Medulla oblongata (tissue), 1 donor: ENCODE data around the gene MAPK13.
A peak's percentile ranks its signal among the peaks of the same experiment; 100 is the strongest.
"Not testable (repeated sequence)": the region's sequence is repeated elsewhere in the genome, so short reads cannot be mapped to it uniquely, and the experiment has no call there.

Experiments
- DNase-seq: peaks from one replicate; pipeline ENCODE4 v3.0.0-alpha.2; 2015; ENCODE audit errors: extremely low spot score

The MAPK13 gene

DNA sequence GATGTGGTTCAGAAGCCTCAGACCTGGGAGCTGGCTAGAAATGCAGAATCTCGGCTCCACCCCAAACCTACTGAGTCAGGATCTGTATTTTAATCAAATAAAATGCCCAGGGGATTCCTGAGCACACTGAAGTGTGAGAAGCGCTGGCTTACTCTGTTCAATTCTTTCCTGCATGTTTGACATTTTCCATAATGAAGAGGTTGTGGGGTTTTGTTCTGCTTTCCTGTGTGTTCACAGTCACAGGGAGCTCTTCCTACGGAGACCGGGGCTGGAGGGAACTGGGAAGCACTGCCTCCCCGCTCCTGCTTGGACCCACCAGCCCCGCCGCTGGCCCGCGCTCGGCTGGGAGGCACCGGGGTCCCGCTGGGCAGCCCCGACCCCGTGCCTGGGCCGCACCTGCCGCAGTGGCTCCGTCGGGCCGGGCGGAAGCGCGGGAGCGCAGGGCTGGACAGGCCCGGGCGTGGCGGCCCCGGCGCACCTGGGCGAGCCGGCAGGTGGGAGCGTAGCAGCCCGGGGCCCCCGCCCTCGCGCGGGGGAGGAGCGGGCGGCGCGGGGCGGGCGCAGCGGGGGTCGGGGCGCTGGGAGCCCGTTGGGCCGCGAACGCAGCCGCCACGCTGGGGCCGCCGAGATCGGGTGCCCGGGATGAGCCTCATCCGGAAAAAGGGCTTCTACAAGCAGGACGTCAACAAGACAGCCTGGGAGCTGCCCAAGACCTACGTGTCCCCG, at the start of gene MAPK13:
Gene MAPK13 (plus strand): TSS at position 573 of the 726 bp plus-strand sequence. CDS start 70 bp downstream, at position 643.
- DNase-seq: no peak

DNA sequence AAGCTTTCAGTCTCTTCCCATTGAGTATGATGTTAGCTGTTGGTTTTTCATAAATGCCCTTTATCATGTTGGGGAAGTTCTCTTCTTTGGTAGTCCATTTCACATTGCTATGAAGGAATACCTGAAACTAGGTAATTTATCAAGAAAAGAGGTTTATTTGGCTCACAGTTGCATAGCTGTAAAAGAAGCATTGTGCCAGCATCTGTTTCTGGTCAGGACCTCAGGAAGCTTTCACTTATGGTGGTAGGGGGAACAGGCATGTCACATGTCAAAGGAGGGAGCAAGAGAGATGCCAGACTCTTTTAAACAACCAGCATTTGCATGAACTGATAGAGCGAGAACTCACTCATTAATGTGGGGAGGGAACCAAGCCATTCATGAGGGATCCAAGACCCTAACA, 48.0 kb upstream of the MAPK13 start:
- DNase-seq: no peak

DNA sequence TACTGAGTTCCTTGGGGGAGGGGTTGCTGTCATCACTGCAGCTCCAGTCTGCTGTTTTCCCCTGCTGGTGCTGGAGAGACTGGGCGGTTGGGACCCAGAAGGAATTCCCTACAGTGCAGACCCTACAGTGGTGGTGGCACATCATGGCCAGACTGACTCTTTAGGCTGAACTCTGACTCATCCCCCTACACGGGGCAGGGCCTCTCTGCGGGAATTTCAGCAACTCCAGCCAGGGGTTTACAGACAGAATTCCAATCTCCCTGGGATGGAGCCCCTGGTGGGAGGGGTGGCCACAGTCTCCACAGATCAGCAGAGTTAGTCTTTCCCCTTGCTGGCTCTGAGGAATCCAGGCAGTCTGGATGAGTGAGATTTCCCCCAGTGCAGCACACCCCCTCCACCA, 46.9 kb upstream of the MAPK13 start:
- DNase-seq: no peak

DNA sequence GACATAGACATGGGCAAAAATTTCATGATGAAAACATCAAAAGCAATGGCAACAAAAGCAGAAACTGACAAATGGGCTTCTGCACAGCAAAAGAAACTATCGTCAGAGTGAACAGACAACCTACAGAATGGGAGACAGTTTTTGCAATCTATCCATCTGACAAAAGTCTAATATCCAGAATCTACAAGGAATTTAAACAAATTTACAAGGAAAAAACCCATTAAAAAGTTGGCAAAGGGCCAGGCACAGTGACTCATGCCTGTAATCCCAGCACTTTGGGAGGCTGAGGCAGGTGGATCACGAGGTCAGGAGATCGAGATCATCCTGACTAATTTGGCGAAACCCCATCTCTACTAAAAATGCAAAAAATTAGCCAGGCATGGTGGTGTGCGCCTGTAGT, 42.1 kb upstream of the MAPK13 start:
- DNase-seq: not testable (repeated sequence)

DNA sequence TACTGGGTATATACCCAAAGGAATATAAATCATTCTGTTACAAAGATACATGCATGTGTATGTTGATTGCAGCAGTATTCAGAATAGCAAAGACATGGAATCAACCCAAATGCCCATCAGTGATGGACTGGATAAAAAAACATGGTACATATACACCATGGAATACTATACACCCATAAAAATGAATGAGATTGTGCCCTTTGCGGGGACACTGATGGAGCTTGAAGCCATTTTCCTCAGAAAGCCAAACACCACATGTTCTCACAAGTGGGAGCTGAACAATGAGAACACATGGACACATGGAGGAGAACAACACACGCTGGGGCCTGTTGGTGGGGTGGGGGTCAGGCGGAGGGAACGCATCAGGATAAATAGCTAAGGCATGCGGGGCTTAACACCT, 41.3 kb upstream of the MAPK13 start:
- DNase-seq: no peak

DNA sequence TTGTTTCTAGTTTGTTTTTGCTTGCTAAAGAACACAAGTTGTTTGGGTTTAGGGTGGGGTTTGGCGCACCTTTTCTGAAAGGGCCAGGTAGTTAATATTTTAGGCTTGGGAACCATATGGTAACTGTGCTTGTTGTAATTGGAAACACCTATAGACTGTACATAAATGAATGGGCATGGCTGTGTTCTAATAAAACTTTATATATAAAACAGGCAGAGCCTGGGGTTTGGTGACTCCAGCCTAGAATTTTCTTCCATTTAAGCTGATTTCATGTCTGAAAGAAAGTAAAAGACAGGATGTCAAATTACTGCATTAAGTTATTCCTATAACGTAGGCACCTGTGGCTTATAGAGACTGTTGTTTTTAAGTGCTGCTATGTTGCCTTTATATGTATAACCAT, 36.1 kb upstream of the MAPK13 start:
- DNase-seq: no peak

DNA sequence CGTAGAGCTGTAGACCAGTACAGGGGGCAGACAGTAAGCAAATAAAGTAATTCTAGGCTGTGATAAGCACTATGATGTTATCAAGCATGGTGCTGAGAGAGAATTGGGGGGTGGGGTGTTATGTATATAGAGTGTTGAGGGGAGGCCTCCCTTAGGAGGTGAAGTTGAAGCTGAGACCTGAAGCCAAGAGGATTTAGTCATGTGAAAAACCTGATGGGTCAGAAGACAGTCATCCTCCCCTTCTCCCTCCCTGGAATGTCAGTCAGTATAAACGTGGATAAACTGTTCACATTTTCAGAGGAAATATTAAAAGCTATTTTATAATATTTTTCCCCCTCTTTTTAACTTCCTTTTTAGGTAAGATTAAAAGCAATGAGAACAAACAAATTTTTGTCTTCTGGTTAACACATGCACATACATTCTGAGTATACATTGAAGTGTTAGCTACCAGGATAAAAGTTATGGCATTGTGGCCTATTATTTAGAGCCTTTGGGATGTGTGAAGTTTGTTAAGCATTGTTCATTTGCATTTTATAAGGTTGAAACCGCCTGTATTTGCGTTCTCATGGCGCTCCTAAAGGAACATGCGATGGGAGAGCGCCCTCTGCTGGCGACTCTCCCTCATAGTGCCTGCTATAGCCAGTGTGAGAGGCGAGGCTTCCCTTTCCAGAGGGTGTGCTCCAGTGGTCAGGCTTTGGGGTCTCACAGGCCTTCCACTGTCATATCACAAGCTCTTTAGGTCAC, 35.4 kb upstream of the MAPK13 start:
- peak; percentile 91 for DNase-seq

DNA sequence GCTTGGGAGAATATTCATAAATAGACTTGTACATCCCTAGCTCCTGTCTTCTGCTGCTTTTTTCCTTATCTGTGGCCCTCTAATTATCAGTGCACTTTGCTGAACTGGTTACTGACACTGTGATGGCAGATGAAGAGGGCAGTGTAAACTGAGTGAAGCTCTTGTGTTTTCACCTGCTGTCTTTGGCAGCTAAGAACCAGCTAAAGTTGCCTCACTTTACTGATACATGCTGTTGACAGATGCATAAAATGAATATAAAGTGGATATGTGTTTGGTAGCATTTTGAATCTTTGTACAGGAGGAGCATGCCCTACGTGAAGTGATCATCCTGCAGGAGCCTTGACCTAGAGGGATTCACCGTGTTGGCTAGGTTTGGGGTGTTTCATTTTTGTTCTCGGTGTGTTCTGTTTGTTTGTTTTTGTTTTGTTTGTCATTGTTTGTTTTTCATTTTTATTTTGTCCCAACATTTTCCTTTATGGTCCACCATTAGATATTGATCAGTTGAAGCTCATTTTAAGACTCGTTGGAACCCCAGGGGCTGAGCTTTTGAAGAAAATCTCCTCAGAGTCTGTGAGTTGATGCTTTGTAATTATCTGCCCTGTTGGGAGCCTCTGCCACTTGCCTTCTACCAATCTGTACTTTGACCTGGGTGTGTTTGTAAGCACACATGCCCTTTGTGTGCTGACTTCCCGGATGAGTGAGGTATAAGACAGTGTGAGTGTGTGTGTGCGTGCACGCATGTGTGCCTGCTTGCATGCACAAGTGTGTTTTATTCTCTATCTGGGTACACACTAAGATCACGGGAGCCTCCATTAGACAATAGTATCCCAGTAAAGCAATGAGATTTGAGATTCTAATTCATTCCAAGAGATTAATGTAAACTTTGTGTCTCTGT, 34.6 kb upstream of the MAPK13 start:
- DNase-seq: no peak

DNA sequence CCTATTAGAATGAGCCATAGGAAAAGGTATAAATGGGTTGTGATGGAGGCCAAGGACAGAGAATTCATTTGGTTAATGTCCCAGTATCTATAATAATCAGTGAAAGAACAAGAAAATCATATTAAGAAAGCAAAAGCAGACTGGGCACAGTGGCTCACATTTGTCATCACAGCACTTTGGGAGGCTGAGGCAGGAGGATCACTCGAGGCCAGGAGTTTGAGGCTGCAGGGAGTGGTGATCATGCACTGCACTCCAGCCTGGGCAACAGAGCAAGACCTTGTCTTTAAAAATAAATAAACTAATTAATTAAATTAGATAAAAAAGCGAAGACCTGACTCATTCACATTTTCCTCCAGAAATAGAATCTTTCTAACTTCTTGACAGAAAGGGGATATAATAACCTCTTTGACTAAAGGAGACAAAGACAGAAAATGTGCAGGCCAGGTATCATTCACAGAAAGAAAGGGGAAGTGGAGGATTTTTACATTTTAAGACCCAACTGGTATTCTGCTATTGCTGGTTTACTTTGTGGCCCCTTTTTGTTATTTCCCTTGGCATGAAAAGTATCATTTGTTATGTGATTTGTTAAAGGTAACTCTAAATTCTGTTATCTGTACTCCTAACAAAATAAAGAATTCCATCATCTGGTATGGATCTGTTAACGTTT, 31.9 kb upstream of the MAPK13 start:
- no peak for DNase-seq

DNA sequence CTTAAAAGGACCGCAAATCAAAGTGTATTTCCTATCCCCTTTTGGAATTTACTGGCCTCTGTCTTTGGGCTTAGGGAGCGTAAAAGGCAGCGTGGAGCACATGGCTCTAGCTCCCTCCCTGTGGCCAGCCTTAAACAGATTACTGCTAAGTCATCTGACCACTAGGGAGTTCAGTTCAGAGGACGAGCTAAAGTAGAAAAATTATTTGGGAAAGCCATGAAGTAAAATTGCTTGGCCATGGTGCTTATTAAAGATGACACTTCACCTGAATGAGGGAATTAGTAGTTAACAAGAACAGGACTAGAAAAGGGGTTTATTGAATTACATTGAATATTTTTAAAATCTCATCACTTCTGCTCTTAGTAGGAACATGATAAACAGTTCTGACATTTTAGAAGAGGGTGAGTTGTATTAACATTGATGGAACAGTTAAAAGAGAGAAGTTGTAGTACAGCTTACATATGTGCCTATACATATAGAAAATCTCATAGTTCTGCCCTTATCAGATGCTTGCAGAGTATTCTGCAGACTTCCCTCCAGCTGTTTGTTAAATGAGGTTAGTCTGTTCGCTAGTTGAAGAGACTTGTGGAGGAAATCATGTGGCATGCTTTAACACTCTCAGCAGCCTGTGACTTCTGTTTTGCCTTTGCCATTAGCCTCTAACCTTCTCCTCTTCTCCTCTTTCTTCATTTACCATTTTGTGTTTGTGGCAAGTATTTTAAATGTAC, 31.2 kb upstream of the MAPK13 start:
- DNase-seq: no peak

DNA sequence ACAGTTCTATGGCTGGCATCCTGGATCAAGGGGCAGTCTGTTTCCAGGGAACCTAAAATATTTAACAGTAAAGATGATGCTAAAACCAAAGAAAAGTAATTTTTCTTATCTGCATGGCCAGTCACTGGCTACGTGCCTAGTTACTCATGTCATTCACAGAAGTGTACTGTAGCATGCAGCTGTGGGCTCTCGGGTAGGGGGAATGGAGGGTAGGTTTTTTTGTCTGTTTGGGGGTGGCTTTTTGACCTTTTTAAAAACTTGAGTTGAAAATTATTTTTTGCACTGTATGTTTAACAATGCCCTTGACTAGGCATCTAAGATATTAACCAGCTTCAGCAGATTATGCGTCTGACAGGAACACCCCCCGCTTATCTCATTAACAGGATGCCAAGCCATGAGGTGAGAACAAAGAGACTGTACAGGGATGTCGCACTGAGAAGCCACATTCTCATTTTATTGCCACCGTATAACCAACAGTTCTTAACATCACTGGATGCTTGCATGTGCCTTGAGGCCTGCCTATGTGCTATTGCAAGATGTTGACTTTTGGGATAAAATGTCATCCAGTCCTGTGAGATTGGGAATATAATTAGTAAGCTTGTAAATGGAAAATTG, 30.3 kb upstream of the MAPK13 start:
- DNase-seq: no peak

DNA sequence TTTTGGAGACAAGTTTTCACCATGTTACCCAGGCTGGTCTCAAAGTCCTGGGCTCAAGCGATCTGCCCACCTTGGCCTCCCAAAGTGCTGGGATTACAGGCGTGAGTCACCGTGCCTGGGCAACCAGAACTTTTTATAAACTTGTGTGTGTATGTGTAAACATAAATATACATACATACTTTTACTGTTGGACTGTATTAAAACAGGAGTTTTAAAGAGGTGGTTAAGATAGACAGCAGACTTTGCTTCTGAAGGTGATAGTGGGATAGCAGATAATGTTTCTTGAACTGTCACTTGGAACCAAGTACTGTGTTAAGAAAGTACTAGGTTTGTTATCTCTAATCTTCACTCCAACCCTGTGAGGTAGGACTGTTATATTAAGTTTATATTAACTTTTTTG, 28.6 kb upstream of the MAPK13 start:
- DNase-seq: no peak

DNA sequence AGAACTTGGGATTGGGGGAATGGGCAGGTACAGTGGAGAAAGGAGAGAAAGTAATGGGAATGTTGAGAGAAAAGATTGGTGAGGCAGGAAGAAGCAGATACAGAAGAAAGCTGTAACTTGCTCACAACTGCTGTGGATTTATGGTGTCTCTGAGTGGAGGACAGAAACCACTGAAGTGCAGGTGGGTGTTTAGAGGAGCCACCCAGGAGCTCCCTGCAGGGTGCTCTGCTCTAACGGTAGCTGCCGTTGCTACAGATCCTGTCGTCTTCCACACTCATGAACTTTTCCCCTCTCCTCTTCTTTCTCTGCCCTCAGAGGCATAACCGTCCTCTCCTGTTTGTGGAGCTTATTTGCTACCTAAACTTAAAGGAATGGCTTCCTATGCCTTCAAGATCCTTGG, 27.5 kb upstream of the MAPK13 start:
- no peak for DNase-seq

DNA sequence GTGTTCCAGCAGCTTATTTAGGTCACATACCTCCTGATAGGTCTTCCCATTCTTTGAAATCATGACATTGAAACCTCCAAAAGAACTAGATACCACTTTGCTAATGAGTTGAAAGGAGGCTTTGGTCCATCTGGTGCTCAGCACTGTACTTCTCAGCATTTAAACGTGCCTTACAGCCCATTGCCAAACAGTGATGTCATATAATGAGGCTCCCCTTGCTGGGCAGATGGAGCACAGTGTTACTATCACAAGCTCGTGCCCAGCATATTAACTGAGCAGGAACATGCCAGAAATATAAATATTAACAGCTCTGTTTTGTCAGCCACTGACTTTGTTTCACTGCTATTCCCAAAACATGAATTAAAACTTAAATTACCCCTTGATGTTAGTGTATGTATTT, 25.5 kb upstream of the MAPK13 start:
- no peak for DNase-seq

DNA sequence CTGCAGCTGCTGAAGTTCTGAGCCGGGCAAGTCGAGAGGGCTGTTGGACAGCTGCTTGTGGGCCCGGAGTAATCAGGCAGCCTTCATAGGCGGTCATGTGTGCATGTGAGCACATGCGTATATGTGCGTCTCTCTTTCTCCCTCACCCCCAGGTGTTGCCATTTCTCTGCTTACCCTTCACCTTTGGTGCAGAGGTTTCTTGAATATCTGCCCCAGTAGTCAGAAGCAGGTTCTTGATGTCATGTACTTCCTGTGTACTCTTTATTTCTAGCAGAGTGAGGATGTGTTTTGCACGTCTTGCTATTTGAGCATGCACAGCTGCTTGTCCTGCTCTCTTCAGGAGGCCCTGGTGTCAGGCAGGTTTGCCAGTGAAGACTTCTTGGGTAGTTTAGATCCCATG, 21.2 kb upstream of the MAPK13 start:
- no peak for DNase-seq

DNA sequence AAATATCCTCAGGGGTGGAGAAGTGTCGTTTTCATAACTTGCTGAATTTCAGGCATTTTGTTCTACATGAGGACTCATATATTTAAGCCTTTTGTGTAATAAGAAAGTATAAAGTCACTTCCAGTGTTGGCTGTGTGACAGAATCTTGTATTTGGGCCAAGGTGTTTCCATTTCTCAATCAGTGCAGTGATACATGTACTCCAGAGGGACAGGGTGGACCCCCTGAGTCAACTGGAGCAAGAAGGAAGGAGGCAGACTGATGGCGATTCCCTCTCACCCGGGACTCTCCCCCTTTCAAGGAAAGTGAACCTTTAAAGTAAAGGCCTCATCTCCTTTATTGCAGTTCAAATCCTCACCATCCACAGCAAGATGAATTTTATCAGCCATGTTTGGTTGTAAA, 20.3 kb upstream of the MAPK13 start:
- DNase-seq: no peak

DNA sequence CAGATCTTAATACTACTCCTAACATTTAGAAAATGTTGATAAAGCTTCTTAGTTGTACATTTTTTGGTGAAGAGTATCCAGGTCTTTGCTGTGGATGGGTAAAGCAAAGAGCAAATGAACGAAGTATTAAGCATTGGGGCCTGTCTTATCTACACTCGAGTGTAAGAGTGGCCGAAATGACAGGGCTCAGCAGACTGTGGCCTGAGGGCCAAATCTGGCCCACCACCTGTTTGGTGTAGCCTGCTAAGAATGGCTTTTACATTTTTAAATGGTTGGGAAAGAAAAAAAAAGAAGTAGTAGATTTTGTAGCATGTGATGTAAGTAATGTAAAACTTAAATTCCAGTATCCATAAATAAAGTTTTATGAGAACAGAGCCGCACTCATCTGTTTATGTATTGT, 19.4 kb upstream of the MAPK13 start:
- DNase-seq: no peak

DNA sequence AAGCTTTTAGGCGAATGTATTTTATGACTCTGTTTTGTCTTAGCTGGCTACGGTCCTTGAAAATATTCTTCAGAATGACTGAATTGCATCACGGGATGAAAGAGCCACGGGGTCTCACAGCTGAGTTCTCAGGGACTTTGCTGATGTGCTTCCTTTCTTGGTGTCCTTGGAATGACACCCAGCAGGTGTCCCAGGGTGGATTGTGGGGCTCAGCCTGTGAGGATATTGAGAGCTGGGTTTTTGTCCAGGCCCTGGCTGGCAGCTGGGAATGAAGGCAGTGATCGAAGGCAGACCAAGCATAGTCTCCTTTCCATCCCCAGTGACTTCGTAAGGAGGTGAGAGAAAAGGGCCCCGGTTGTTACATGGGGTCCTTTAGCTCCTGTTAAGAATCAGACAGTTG, 18.8 kb upstream of the MAPK13 start:
- DNase-seq: no peak

DNA sequence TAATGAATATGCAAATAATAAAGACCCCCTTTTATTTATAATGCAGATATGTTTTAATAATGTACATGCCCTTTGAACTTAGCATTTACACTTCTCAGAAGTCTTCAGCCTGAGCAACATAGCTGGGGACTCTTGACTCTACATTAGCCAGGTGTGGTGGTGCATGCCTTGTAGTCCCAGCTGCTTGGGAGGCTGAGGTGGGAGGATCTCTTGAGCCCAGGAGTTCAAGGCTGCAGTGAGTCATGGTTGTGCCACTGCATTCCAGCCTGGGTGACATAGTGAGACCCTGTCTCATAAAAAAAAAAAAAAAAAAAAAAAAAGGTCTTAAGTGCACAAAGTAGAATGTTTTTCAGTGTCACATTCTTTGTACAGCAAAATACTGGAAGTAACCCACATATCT, 17.3 kb upstream of the MAPK13 start:
- no peak for DNase-seq

DNA sequence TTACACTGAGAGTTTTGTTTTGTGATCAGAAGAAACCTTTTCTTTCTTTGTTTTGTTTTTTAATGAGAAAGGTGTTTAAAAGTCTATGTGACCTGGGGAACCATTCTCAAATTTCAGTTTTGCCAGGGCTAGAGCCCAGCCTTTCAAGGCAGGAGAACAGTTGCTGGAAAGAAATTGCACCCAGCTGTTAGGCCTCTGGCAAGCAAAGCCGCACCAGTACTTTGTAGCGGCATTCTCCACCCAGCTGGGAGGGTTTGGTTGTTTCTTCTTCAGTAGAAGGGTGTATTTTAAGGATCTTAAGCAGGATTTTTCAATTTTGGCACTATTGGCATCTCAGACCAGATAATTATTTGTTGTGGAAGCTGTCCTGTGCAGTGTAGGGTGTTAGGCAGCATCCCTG, 16.6 kb upstream of the MAPK13 start:
- no peak for DNase-seq
